ENCODE results near the gene TAF6L.

Gene TAF6L

GRCh38 chr11:62796281-62796680, 25.1 kb downstream of the TAF6L start:
- DNase-seq (ENCODE audit: low read depth) = no peak
- H3K4me3 ChIP-seq (replicated peaks; ENCODE audit: low read depth, low read length) = no peak overlapping the region
- no peak for TF ChIP-seq CTCF (IDR thresholded peaks at IDR 0.05; ENCODE audit: low read length, missing control alignments)

- H3K4me3 ChIP-seq (replicated peaks; ENCODE audit: low read depth, low read length) = no peak overlapping the region
- no peak for DNase-seq (ENCODE audit: low read depth)
- no peak for TF ChIP-seq CTCF (IDR thresholded peaks at IDR 0.05; ENCODE audit: low read length, missing control alignments)
These were observed 28.3 kb downstream of the TAF6L start for GRCh38 chr11:62799486-62799885.

GRCh38 chr11:62801071-62801470, 29.9 kb downstream of the TAF6L start:
- TF ChIP-seq CTCF (IDR thresholded peaks at IDR 0.05; ENCODE audit: low read length, missing control alignments) = no peak
- no peak for DNase-seq (ENCODE audit: low read depth)
- H3K4me3 ChIP-seq (replicated peaks; ENCODE audit: low read depth, low read length) = no peak overlapping the region

- peak overlapping the region; percentile 95 for H3K4me3 ChIP-seq (replicated peaks; ENCODE audit: low read depth, low read length)
- TF ChIP-seq CTCF (IDR thresholded peaks at IDR 0.05; ENCODE audit: low read length, missing control alignments) = no peak
- peak; percentile 61 for DNase-seq (ENCODE audit: low read depth)
These were observed 33.3 kb downstream of the TAF6L start for GRCh38 chr11:62804310-62805075.

- DNase-seq (ENCODE audit: low read depth) = peak; percentile 96
- TF ChIP-seq CTCF (IDR thresholded peaks at IDR 0.05; ENCODE audit: low read length, missing control alignments) = peak; percentile 9
- H3K4me3 ChIP-seq (replicated peaks; ENCODE audit: low read depth, low read length) = peak within 1 kb of the TSS; percentile 95
These were observed 34.1 kb downstream of the TAF6L start, which contains the start of gene NXF1 for GRCh38 chr11:62805076-62805892. TSS of gene NXF1 (minus strand) at chr11:62805440. CDS start at chr11:62805356, 84 bp downstream.

- DNase-seq (ENCODE audit: low read depth) = peak; percentile 13
- no peak for TF ChIP-seq CTCF (IDR thresholded peaks at IDR 0.05; ENCODE audit: low read length, missing control alignments)
- peak overlapping the region; percentile 95 for H3K4me3 ChIP-seq (replicated peaks; ENCODE audit: low read depth, low read length)
These were observed 34.8 kb downstream of the TAF6L start for GRCh38 chr11:62805961-62806441.
